Lower leg skin (tissue), 3 donors: ENCODE data around the gene TBC1D9.

Experiments used
- CTCF ChIP-seq, 3 donors: fragments of 450-650 bp; IDR thresholded peaks; one replicate each; pipeline ENCODE4 v1.5.1; 2016; ENCODE audit warnings: antibody characterized with exemption in 3 of 3, mild to moderate bottlenecking in 3 of 3, moderate library complexity in 2 of 3
- POLR2A ChIP-seq, 2 donors: fragments of 450-650 bp; IDR thresholded peaks; one replicate each; pipeline ENCODE4 v1.6.1; 2016 to 2017; ENCODE audit warnings: antibody characterized with exemption in 2 of 2, mild to moderate bottlenecking in 1 of 2, moderate library complexity in 1 of 2

GRCh38 chr4:140661550-140661949 is 94.6 kb downstream of the TBC1D9 start:
- no peak for TF ChIP-seq POLR2A (IDR thresholded peaks at IDR 0.05)
- TF ChIP-seq CTCF (IDR thresholded peaks at IDR 0.05) = no peak
